Natural killer cell (primary cell): ENCODE results near the gene CABCOCO1. TPM values are rescaled to one million over a fixed set of nuclear protein-coding genes. Genes with fewer than 3 reads are reported as not detected.

Experiments
- ATAC-seq, 3 donors: fragments of 150-1000 bp in 2 of 3; fragments of 200-7000 bp in 1 of 3; cut with Tn5 transposase; 1 replicate in 1 of 3; 2 replicates in 2 of 3; pipeline ENCODE4 v1.10.0; 2021; ENCODE audit warnings: mild to moderate bottlenecking in 2 of 3, moderate library complexity in 2 of 3
- DNase-seq, 2 donors: peaks; one replicate each; pipeline versions ENCODE4 v3.0.0 to v3.0.0-alpha.2; 2013 to 2021; ENCODE audit warnings: mixed read lengths in 1 of 2
- H3K27ac ChIP-seq: one replicate; pipeline ENCODE4 v1.5.1; 2013; ENCODE audit warnings: mild to moderate bottlenecking, low read length
- H3K27me3 ChIP-seq: one replicate; pipeline ENCODE4 v1.6.1; 2013; ENCODE audit warnings: low read length; ENCODE audit not compliant: control insufficient read depth, insufficient read depth
- H3K36me3 ChIP-seq: one replicate; pipeline ENCODE4 v1.6.1; 2013; ENCODE audit warnings: low read length; ENCODE audit not compliant: control insufficient read depth, insufficient read depth
- H3K4me1 ChIP-seq: one replicate; pipeline ENCODE4 v1.6.1; 2013; ENCODE audit warnings: low read length; ENCODE audit not compliant: control insufficient read depth, insufficient read depth
- H3K4me3 ChIP-seq: one replicate; pipeline ENCODE4 v1.5.1; 2013; ENCODE audit warnings: low read length
- H3K9me3 ChIP-seq: one replicate; pipeline ENCODE4 v1.6.1; 2013; ENCODE audit warnings: low read length; ENCODE audit not compliant: control insufficient read depth, insufficient read depth
- H3K27ac Mint-ChIP-seq, 2 donors: one replicate each; pipeline ENCODE4 v1.8.0; 2022; ENCODE audit warnings: mild to moderate bottlenecking in 2 of 2, mixed read lengths in 2 of 2, moderate library complexity in 1 of 2
- H3K27me3 Mint-ChIP-seq, 2 donors: one replicate each; pipeline ENCODE4 v1.8.0; 2022; ENCODE audit warnings: low read depth in 2 of 2, mixed read lengths in 2 of 2
- H3K36me3 Mint-ChIP-seq: one replicate; pipeline ENCODE4 v1.8.0; 2022; ENCODE audit warnings: mixed read lengths
- H3K4me1 Mint-ChIP-seq, 2 donors: one replicate each; pipeline ENCODE4 v1.8.0; 2022; ENCODE audit warnings: mixed read lengths in 2 of 2
- H3K4me3 Mint-ChIP-seq: one replicate; pipeline ENCODE4 v1.8.0; 2022; ENCODE audit warnings: mild to moderate bottlenecking, moderate library complexity, mixed read lengths
- H3K9me3 Mint-ChIP-seq, 2 donors: one replicate each; pipeline ENCODE4 v1.8.0; 2022; ENCODE audit warnings: mixed read lengths in 2 of 2
- CTCF ChIP-seq: fragments of 200-600 bp; IDR thresholded peaks from one replicate; pipeline ENCODE4 v1.8.0; 2022; ENCODE audit warnings: antibody characterized with exemption
- WGBS: methylation state at CpG from one replicate; pipeline ENCODE4 v1.1.7; 2013; ENCODE audit warnings: missing lambda C conversion rate; ENCODE audit not compliant: insufficient coverage; 5-methylcytosine and 5-hydroxymethylcytosine counted together
- intact Hi-C: fragments of 100-400 bp; cut with micrococcal nuclease; formaldehyde crosslinking; loops from one replicate; pipeline ENCODE4 v1.14.2; 2022
- total RNA-seq, 4 donors: library from RNA; stranded (reverse); fragments of 120-200 nt in 1 of 4; gene quantifications; one replicate each; pipeline versions ENCODE4 v1.2.3 to v1.2.4, GENCODE V29; 2013 to 2022

CABCOCO1 gene
- total RNA-seq, 3 donors from 2014 or later (not counting 1 experiment from before 2014, with no cell fraction given), result not detected

GRCh38 chr10:61640856-61641255 is 21.9 kb upstream of the CABCOCO1 start:
- Histone ChIP-seq H3K27me3 (no peaks in the 10 kb centered on the region), H3K4me1 (no peaks in the 10 kb centered on the region), H3K9me3 (no peaks in the 10 kb centered on the region), H3K27ac (no peak overlapping the region), H3K4me3 (no peak overlapping the region), H3K36me3 (no peaks in the 10 kb centered on the region)
- Mint-ChIP-seq H3K9me3 (no peaks in the 10 kb centered on the region), H3K36me3 (no peaks in the 10 kb centered on the region), H3K27me3 (no peaks in the 10 kb centered on the region), H3K4me3 (no peak overlapping the region), H3K27ac (no peak overlapping the region), H3K4me1 (no peaks in the 10 kb centered on the region)
- TF ChIP-seq CTCF, result no peak
- no peak for DNase-seq
- intact Hi-C loops, result no loop called here
- ATAC-seq, result no peak
- WGBS, result 89% methylated on average over 2 of the region's 3 CpGs

GRCh38 chr10:61642150-61642571 is 20.6 kb upstream of the CABCOCO1 start:
- Mint-ChIP-seq H3K27ac (no peak overlapping the region), H3K4me3 (no peak overlapping the region), H3K9me3 (no peaks in the 10 kb centered on the region), H3K27me3 (no peaks in the 10 kb centered on the region), H3K36me3 (no peaks in the 10 kb centered on the region), H3K4me1 (no peaks in the 10 kb centered on the region)
- no peak for ATAC-seq
- no peak for DNase-seq
- no peaks in the 10 kb centered on the region for H3K9me3 ChIP-seq
- H3K27ac ChIP-seq, result no peak overlapping the region
- no peaks in the 10 kb centered on the region for H3K27me3 ChIP-seq
- intact Hi-C loops, result no loop called here
- no peak overlapping the region for H3K4me3 ChIP-seq
- no peaks in the 10 kb centered on the region for H3K4me1 ChIP-seq
- TF ChIP-seq CTCF, result no peak
- 71% methylated on average over 1 of the region's 2 CpGs for WGBS
- no peaks in the 10 kb centered on the region for H3K36me3 ChIP-seq

- no peaks in the 10 kb centered on the region for H3K4me1 ChIP-seq
- Mint-ChIP-seq H3K36me3 (no peaks in the 10 kb centered on the region), H3K9me3 (no peaks in the 10 kb centered on the region), H3K27ac (no peak overlapping the region), H3K4me1 (no peaks in the 10 kb centered on the region), H3K4me3 (no peak overlapping the region), H3K27me3 (peaks cover 0 to under 1% of the 10 kb centered on the region in 2 donors)
- no peaks in the 10 kb centered on the region for H3K36me3 ChIP-seq
- H3K27me3 ChIP-seq, result no peaks in the 10 kb centered on the region
- no peak overlapping the region for H3K27ac ChIP-seq
- intact Hi-C loops, result no loop called here
- TF ChIP-seq CTCF, result no peak
- no peak overlapping the region for H3K4me3 ChIP-seq
- DNase-seq (no peak), ATAC-seq (no peak)
- 91% methylated on average over 2 of the region's 4 CpGs for WGBS
- no peaks in the 10 kb centered on the region for H3K9me3 ChIP-seq
Observed at GRCh38 chr10:61642676-61643075, 20.1 kb upstream of the CABCOCO1 start.

GRCh38 chr10:61643316-61643751 is 19.4 kb upstream of the CABCOCO1 start:
- DNase-seq (no peak), ATAC-seq (no peak)
- Mint-ChIP-seq H3K27me3 (peaks cover 0 to 6% of the 10 kb centered on the region in 2 donors), H3K27ac (no peak overlapping the region), H3K9me3 (no peaks in the 10 kb centered on the region), H3K36me3 (no peaks in the 10 kb centered on the region), H3K4me1 (no peaks in the 10 kb centered on the region), H3K4me3 (no peak overlapping the region)
- no peaks in the 10 kb centered on the region for H3K36me3 ChIP-seq
- no peak for TF ChIP-seq CTCF
- H3K4me3 ChIP-seq, result no peak overlapping the region
- no peaks in the 10 kb centered on the region for H3K9me3 ChIP-seq
- H3K27ac ChIP-seq, result no peak overlapping the region
- no peaks in the 10 kb centered on the region for H3K27me3 ChIP-seq
- WGBS, result 13% methylated on average over 1 of the region's 1 CpG
- intact Hi-C loops, result no loop called here
- H3K4me1 ChIP-seq, result no peaks in the 10 kb centered on the region
